ENCODE measurements around the gene TAS2R13.

The TAS2R13 gene

DNA sequence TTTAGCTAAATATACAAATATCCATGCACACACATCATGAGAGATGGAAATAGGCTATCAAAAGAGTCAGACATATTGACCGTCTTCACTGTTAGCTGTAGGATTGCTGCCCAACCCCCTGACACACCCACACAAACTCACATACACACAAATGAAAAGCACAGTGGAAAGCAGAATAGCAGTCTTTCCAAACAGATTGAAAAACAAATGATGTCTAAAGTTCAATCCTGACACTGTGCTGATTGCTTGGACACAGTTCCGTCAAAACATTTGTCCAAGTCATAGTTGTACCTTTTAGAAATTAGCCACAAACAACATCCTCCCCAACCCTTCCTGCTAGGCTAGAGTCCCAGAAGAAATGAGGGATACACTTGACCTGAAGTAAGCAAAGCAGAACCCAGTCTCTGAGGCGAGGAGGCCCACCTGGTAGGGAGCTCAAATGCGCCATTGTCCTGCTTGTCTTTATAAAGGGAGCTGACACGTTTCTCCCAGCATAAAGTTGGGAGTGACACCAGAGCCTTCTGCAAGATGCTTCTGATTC is 19.5 kb upstream of the TAS2R13 start, which contains the start of gene PRH2:
PRH2 (plus strand) TSS at position 491 of the 541 bp plus-strand sequence; CDS start at position 529, 38 bp downstream.
- Histone ChIP-seq H3K9me3 (no peaks in the 10 kb centered on the region), H3K4me3 (ENCODE audit: low read depth in 1 of 2, low read length in 1 of 2) (no peak within 1 kb of the TSS), H3K27ac (no peak within 1 kb of the TSS), H3K27me3 (no peaks in the 10 kb centered on the region), H3K36me3 (no peaks in the 10 kb centered on the region), H3K4me1 (ENCODE audit: control insufficient read depth in 1 of 2, insufficient read depth in 1 of 2, low read depth in 1 of 2, low read length in 1 of 2) (no peaks in the 10 kb centered on the region)
- TF ChIP-seq, protein P1, sequence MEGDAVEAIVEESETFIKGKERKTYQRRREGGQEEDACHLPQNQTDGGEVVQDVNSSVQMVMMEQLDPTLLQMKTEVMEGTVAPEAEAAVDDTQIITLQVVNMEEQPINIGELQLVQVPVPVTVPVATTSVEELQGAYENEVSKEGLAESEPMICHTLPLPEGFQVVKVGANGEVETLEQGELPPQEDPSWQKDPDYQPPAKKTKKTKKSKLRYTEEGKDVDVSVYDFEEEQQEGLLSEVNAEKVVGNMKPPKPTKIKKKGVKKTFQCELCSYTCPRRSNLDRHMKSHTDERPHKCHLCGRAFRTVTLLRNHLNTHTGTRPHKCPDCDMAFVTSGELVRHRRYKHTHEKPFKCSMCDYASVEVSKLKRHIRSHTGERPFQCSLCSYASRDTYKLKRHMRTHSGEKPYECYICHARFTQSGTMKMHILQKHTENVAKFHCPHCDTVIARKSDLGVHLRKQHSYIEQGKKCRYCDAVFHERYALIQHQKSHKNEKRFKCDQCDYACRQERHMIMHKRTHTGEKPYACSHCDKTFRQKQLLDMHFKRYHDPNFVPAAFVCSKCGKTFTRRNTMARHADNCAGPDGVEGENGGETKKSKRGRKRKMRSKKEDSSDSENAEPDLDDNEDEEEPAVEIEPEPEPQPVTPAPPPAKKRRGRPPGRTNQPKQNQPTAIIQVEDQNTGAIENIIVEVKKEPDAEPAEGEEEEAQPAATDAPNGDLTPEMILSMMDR (IDR thresholded peaks at IDR 0.05) = no peak

DNA sequence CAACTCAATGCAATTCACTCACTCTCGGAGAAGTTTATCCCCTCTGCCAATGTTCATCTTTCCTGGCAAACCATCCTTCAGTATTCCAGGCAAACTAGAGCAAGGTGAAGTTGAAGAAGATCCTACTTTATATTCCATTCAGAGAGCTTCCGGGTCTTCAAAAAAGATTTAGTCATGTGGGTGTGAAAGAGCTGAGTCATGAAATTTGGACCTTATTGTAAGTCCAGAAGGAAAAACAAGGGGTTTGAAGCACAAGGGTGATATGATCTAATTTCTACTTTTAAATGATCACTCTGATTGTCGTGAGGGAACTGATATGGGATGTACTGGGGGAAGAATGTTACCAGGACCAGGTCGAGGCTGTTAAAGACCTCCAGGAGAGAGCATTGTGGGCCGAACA is 16.9 kb upstream of the TAS2R13 start:
- TF ChIP-seq, protein P1 (IDR thresholded peaks at IDR 0.05) = no peak
- Histone ChIP-seq H3K4me1 (ENCODE audit: control insufficient read depth in 1 of 2, insufficient read depth in 1 of 2, low read depth in 1 of 2, low read length in 1 of 2) (no peaks in the 10 kb centered on the region), H3K27me3 (no peaks in the 10 kb centered on the region)

DNA sequence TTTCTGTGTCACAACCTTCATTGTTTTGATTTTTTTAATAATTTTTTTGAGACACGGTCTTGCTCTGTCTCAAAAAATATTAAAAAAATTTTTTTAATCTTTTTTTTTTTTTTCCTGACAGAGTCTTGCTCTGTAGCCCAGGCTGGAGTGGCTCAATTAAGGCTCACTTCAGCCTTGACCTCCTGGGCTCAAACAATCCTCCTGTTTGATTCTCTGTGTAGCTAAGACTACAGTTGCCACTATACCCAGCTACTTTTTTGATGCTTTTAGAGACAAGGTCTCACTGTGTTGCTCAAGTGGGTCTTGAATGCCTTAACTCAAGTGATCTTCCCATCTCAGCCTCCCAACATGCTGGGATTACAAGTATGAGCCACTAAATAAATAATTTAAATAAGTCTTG is 10.4 kb upstream of the TAS2R13 start:
- Histone ChIP-seq H3K27me3 (no peaks in the 10 kb centered on the region), H3K9me3 (no peaks in the 10 kb centered on the region)

More for the DNA sequence above, 16.9 kb upstream of the TAS2R13 start:
- Histone ChIP-seq H3K9me3 (no peaks in the 10 kb centered on the region), H3K27ac (no peak overlapping the region), H3K4me3 (ENCODE audit: low read depth in 1 of 2, low read length in 1 of 2) (no peak overlapping the region), H3K36me3 (no peaks in the 10 kb centered on the region)

DNA sequence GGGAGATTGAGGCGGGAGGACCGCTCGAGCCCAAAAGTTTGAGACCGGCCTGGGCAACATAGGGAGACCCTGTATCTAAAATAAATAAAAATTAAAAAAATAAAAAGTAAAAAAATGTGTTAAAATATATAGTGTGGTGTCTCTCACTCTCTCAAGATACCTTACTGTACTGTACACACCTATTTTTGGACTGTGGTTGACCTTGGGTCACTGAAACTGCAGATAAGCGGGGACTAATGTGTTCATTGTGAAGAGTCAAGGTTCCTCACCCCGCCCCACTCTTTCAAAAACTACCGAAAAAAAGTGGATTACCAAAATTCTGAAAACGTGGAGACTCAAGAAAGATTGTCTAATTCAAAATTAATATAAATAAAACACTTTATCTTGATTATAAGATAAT is 1.0 kb upstream of the TAS2R13 start:
- Histone ChIP-seq H3K36me3 (no peaks in the 10 kb centered on the region), H3K27me3 (no peaks in the 10 kb centered on the region), H3K9me3 (no peaks in the 10 kb centered on the region), H3K4me3 (ENCODE audit: low read depth in 1 of 2, low read length in 1 of 2) (no peak overlapping the region), H3K4me1 (ENCODE audit: control insufficient read depth in 1 of 2, insufficient read depth in 1 of 2, low read depth in 1 of 2, low read length in 1 of 2) (peaks cover 0 to 4% of the 10 kb centered on the region in 2 experiments), H3K27ac (no peak overlapping the region)
- TF ChIP-seq, protein P1 (IDR thresholded peaks at IDR 0.05) = no peak

More for the DNA sequence above, 10.4 kb upstream of the TAS2R13 start:
- Histone ChIP-seq H3K36me3 (no peaks in the 10 kb centered on the region), H3K4me1 (ENCODE audit: control insufficient read depth in 1 of 2, insufficient read depth in 1 of 2, low read depth in 1 of 2, low read length in 1 of 2) (no peaks in the 10 kb centered on the region), H3K27ac (no peak overlapping the region), H3K4me3 (ENCODE audit: low read depth in 1 of 2, low read length in 1 of 2) (no peak overlapping the region)
- TF ChIP-seq, protein P1 (IDR thresholded peaks at IDR 0.05) = no peak

DNA sequence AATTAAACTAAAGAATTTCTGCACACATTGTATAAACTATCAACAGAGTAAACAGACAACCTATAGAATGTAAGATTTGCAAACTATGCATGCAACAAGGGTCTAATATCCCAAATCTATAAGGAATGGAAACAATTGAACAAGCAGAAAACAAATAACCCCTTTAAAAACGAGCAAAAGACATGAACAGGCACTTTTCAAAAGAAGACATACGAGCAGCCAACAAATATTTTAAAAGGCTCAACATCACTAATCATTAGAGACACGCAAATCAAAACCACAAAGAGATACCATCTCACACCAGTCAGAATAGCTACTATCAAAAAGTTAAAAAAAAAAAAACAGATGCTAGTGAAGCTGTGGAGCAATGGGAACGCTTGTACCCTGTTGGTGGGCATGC is 4.7 kb downstream of the TAS2R13 start:
- H3K27me3 ChIP-seq = no peaks in the 10 kb centered on the region
- H3K4me3 ChIP-seq (ENCODE audit: low read depth in 1 of 2, low read length in 1 of 2) = no peak overlapping the region
- TF ChIP-seq, protein P1 (IDR thresholded peaks at IDR 0.05) = no peak
- H3K36me3 ChIP-seq = no peaks in the 10 kb centered on the region
- peaks cover 0 to under 1% of the 10 kb centered on the region in 2 experiments for H3K4me1 ChIP-seq (ENCODE audit: control insufficient read depth in 1 of 2, insufficient read depth in 1 of 2, low read depth in 1 of 2, low read length in 1 of 2)
- H3K9me3 ChIP-seq = no peaks in the 10 kb centered on the region
- no peak overlapping the region for H3K27ac ChIP-seq
